Measurements from ENCODE around the gene TRERF1. TPM values are rescaled to one million over a fixed set of nuclear protein-coding genes. Genes with fewer than 3 reads are reported as not detected.

TRERF1 gene
- total and polyA plus RNA-seq, 2 experiments from 2014 or later, result 11.2 to 20.6 TPM

GRCh38 chr6:42175860-42176259 lies 275.9 kb downstream of the TRERF1 start:
- peaks cover 27% of the 10 kb centered on the region for H3K4me1 ChIP-seq (ENCODE audit: insufficient read depth)
- H4K20me1 ChIP-seq (replicated peaks; ENCODE audit: insufficient read depth), result no peaks in the 10 kb centered on the region
- no peaks in the 10 kb centered on the region for H3K27me3 ChIP-seq (ENCODE audit: insufficient read depth)
- TF ChIP-seq CTCF (conservative IDR thresholded peaks at IDR 0.05; ENCODE audit: low read depth in 2 of 2) (peak; percentile 77 to 86), POLR2AphosphoS5 (IDR thresholded peaks at IDR 0.05; ENCODE audit: low read depth) (no peak), CREB1 (CRISPR knock-in tag; IDR thresholded peaks at IDR 0.05; ENCODE audit: low read depth) (no peak)
- TF ChIP-seq, protein P1, sequence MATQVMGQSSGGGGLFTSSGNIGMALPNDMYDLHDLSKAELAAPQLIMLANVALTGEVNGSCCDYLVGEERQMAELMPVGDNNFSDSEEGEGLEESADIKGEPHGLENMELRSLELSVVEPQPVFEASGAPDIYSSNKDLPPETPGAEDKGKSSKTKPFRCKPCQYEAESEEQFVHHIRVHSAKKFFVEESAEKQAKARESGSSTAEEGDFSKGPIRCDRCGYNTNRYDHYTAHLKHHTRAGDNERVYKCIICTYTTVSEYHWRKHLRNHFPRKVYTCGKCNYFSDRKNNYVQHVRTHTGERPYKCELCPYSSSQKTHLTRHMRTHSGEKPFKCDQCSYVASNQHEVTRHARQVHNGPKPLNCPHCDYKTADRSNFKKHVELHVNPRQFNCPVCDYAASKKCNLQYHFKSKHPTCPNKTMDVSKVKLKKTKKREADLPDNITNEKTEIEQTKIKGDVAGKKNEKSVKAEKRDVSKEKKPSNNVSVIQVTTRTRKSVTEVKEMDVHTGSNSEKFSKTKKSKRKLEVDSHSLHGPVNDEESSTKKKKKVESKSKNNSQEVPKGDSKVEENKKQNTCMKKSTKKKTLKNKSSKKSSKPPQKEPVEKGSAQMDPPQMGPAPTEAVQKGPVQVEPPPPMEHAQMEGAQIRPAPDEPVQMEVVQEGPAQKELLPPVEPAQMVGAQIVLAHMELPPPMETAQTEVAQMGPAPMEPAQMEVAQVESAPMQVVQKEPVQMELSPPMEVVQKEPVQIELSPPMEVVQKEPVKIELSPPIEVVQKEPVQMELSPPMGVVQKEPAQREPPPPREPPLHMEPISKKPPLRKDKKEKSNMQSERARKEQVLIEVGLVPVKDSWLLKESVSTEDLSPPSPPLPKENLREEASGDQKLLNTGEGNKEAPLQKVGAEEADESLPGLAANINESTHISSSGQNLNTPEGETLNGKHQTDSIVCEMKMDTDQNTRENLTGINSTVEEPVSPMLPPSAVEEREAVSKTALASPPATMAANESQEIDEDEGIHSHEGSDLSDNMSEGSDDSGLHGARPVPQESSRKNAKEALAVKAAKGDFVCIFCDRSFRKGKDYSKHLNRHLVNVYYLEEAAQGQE (IDR thresholded peaks at IDR 0.05; ENCODE audit: unreplicated experiment), result no peak
- no peak overlapping the region for H3K4me2 ChIP-seq
- DNase-seq (ENCODE audit: low spot score), result peak; percentile 82
- no peak for ATAC-seq
- peak overlapping the region; percentile 2; the same call in 1 of the 2 replicates for H3K27ac Mint-ChIP-seq
- H3K27me3 Mint-ChIP-seq (ENCODE audit: insufficient read depth, low read depth, poor library complexity), result peaks cover 10% of the 10 kb centered on the region
- no peak overlapping the region for H3K27ac ChIP-seq (ENCODE audit: low read depth)
- no peak overlapping the region; the same call in 1 of the 2 replicates for H2AFZ ChIP-seq
- H3K4me3 Mint-ChIP-seq, result no peak overlapping the region; the same call in 2 of the 3 replicates
- no peaks in the 10 kb centered on the region for H3K9me2 ChIP-seq (ENCODE audit: insufficient read depth)
- H3F3A ChIP-seq (replicated peaks; ENCODE audit: low read depth), result peaks cover 19% of the 10 kb centered on the region
- H3K36me3 ChIP-seq (ENCODE audit: insufficient read depth), result no peaks in the 10 kb centered on the region
- no peaks in the 10 kb centered on the region for H3K36me3 Mint-ChIP-seq (ENCODE audit: low read depth)
- H3K4me1 Mint-ChIP-seq, result peaks cover 40% of the 10 kb centered on the region
- H3K4me3 ChIP-seq, result no peak overlapping the region
- no peaks in the 10 kb centered on the region for H3K9me3 Mint-ChIP-seq
- no peaks in the 10 kb centered on the region for H3K79me2 ChIP-seq (replicated peaks; ENCODE audit: insufficient read depth)

Other genes starting within 250 kb of the TRERF1 start
- gene MRPS10, start 234.1 kb downstream of the TRERF1 start, total RNA-seq (2014; rRNA removed; shearing (Covaris generic)), result 42.7 and 49.3 TPM in 2 replicates
- gene MRPS10, start 234.1 kb downstream of the TRERF1 start, polyA plus RNA-seq (2016; fragmentation: Nextera tagmentation; extraction: Ambion mirVana), result 33.7 and 36.2 TPM in 2 replicates
- 20.4 and 21.2 TPM in 2 replicates for gene UBR2, start 112.1 kb upstream of the TRERF1 start, total RNA-seq (2014; rRNA removed; shearing (Covaris generic))
- gene UBR2, start 112.1 kb upstream of the TRERF1 start, polyA plus RNA-seq (2016; fragmentation: Nextera tagmentation; extraction: Ambion mirVana), result 5.3 and 6.7 TPM in 2 replicates

Data from GM23338 (cell line).